Calu3 (cell line): ENCODE measurements around the gene FOSL1. TPM values are rescaled to one million over a fixed set of nuclear protein-coding genes. Genes with fewer than 3 reads are reported as not detected.

ENCODE experiments used
- BruUV-seq: library from RNA; stranded (reverse); fragments of 400-500 nt; replicated peaks from 2 replicates; lab custom pipeline; 2021; lab: Mats Ljungman, UMichigan
- CTCF ChIA-PET: fragments of 300-600 bp; sonication (Branson Sonifier 250); formaldehyde crosslinking; loops from one replicate; lab custom pipeline; 2022; ENCODE audit warnings: antibody characterized with exemption; lab: Charles Lee
- DNase-seq: peaks from one replicate; pipeline ENCODE4 v3.0.0; 2022
- H3K27ac Mint-ChIP-seq: one replicate; pipeline ENCODE4 v1.8.0; 2022; ENCODE audit warnings: mixed read lengths; ENCODE audit not compliant: unreplicated experiment
- H3K27me3 Mint-ChIP-seq: one replicate; pipeline ENCODE4 v1.8.0; 2022; ENCODE audit warnings: mixed read lengths; ENCODE audit not compliant: unreplicated experiment
- H3K36me3 Mint-ChIP-seq: one replicate; pipeline ENCODE4 v1.8.0; 2022; ENCODE audit warnings: mild to moderate bottlenecking, moderate library complexity, mixed read lengths; ENCODE audit not compliant: insufficient read depth, unreplicated experiment
- H3K4me1 Mint-ChIP-seq: one replicate; pipeline ENCODE4 v1.8.0; 2022; ENCODE audit warnings: mild to moderate bottlenecking, low read depth, mixed read lengths; ENCODE audit not compliant: unreplicated experiment
- H3K4me3 Mint-ChIP-seq: one replicate; pipeline ENCODE4 v1.8.0; 2022; ENCODE audit warnings: mild to moderate bottlenecking, low read depth, moderate library complexity, mixed read lengths; ENCODE audit not compliant: unreplicated experiment
- H3K9me3 Mint-ChIP-seq: one replicate; pipeline ENCODE4 v1.8.0; 2022; ENCODE audit warnings: low read depth, mixed read lengths; ENCODE audit not compliant: unreplicated experiment
- intact Hi-C: fragments of 100-400 bp; cut with micrococcal nuclease; formaldehyde crosslinking; loops from one replicate; pipeline ENCODE4 v1.10.0; 2022; ENCODE audit not compliant: unreplicated experiment
- total RNA-seq: library from RNA; stranded (reverse); gene quantifications from 2 replicates; pipeline ENCODE4 v1.2.3, GENCODE V29; 2022
- TF ChIP-seq, protein P1 (sequence below): fragments of 200-600 bp; IDR thresholded peaks from one replicate; pipeline ENCODE4 v1.8.0; 2022; ENCODE audit warnings: antibody characterized with exemption; ENCODE audit not compliant: unreplicated experiment

FOSL1 gene
- total RNA-seq, 1 experiment from 2014 or later = 76.1 TPM

DNA sequence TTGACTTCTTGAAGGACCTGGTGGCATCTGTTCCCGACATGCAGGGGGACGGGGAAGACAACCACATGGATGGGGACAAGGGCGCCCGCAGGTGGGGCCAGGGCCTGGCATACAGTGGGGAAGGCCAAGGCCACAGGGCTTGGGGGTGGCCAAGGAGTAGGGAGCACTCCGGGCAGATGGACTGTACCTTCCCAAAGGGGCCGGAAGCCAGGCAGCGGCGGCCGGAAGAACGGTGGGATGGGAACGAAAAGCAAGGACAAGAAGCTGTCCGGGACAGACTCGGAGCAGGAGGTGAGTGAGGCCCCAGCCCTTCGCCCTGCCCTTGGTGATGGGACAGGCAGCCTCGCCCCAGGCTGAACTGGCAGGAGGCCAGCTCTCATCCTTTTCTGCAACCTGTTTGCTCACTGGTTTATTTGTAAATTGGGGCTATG is 20.2 kb upstream of the FOSL1 start:
- Mint-ChIP-seq H3K27me3 (no peaks in the 10 kb centered on the region), H3K27ac (peak overlapping the region; percentile 52), H3K36me3 (peaks cover 70% of the 10 kb centered on the region), H3K4me1 (peaks cover 27% of the 10 kb centered on the region), H3K4me3 (peak overlapping the region; percentile 94), H3K9me3 (no peaks in the 10 kb centered on the region)
- no peak for DNase-seq
- BruUV-seq = no TSS peak
- intact Hi-C loops = no loop called here
- CTCF ChIA-PET = no interaction called here
- TF ChIP-seq, protein P1, sequence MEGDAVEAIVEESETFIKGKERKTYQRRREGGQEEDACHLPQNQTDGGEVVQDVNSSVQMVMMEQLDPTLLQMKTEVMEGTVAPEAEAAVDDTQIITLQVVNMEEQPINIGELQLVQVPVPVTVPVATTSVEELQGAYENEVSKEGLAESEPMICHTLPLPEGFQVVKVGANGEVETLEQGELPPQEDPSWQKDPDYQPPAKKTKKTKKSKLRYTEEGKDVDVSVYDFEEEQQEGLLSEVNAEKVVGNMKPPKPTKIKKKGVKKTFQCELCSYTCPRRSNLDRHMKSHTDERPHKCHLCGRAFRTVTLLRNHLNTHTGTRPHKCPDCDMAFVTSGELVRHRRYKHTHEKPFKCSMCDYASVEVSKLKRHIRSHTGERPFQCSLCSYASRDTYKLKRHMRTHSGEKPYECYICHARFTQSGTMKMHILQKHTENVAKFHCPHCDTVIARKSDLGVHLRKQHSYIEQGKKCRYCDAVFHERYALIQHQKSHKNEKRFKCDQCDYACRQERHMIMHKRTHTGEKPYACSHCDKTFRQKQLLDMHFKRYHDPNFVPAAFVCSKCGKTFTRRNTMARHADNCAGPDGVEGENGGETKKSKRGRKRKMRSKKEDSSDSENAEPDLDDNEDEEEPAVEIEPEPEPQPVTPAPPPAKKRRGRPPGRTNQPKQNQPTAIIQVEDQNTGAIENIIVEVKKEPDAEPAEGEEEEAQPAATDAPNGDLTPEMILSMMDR = no peak

DNA sequence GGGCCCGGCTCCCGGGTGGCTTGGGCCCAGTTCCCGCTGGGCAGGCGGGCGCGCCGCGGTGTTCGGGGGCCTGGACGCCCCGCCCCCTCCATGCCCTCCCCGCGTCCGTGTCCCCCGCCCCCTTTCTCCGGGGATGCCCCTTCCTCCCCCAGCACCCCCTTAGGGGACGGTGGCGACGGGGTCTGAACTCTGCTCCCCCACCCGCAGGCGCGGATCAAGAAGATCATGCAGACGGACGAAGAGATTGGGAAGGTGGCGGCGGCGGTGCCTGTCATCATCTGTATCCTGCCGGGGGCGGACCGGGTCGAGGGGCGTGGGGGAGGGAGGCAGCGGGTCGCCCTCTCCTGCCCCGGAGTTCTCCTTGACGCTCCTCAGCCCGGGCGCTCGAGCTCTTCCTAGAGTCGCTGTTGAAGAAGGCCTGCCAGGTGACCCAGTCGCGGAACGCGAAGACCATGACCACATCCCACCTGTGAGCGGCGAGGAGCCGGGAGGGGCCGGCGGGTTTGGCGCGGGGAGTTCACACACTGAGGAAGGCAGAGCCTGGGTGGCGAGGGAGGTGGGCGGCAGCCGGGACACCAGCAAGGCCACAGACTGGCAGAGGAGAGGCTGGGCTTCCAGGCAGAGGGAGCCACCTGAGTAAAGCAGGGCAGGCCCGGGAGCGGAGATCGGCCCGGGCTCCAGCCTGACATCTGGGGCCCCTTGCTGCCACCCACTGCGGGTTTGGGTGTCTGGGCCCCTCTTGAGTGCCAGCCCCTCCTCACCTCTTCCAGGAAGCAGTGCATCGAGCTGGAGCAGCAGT is 19.6 kb upstream of the FOSL1 start:
- peaks cover 76% of the 10 kb centered on the region for H3K36me3 Mint-ChIP-seq
- H3K4me3 Mint-ChIP-seq = peak overlapping the region; percentile 94
- no peaks in the 10 kb centered on the region for H3K9me3 Mint-ChIP-seq
- TF ChIP-seq, protein P1 = no peak
- CTCF ChIA-PET = no interaction called here
- no TSS peak for BruUV-seq
- DNase-seq = no peak
- peaks cover 33% of the 10 kb centered on the region for H3K4me1 Mint-ChIP-seq
- H3K27me3 Mint-ChIP-seq = no peaks in the 10 kb centered on the region
- intact Hi-C loops = no loop called here
- H3K27ac Mint-ChIP-seq = peak overlapping the region; percentile 52

GRCh38 chr11:65919141-65919572 is 19.0 kb upstream of the FOSL1 start, which contains the start of gene DRAP1:
Gene DRAP1 (plus strand): TSS chr11:65919426. CDS start chr11:65919502, 76 bp downstream.
- Mint-ChIP-seq H3K4me1 (peaks cover 40% of the 10 kb centered on the region), H3K9me3 (no peaks in the 10 kb centered on the region), H3K4me3 (peak within 1 kb of the TSS; percentile 94), H3K27ac (peak within 1 kb of the TSS; percentile 56), H3K36me3 (peaks cover 81% of the 10 kb centered on the region), H3K27me3 (no peaks in the 10 kb centered on the region)
- TF ChIP-seq, protein P1 = no peak
- DNase-seq = peak; percentile 98
- intact Hi-C loops = no loop called here
- CTCF ChIA-PET = no interaction called here
- BruUV-seq = no TSS peak

- CTCF ChIA-PET = interaction anchor here (0.5 kb wide), 1 partner anchor 9 kb away, joined by 3 read pairs; no protein-coding TSS in a partner anchor
- intact Hi-C loops = no loop called here
- Mint-ChIP-seq H3K4me3 (peak within 1 kb of the TSS; percentile 94), H3K27ac (peak within 1 kb of the TSS; percentile 56), H3K4me1 (peaks cover 40% of the 10 kb centered on the region), H3K36me3 (peaks cover 74% of the 10 kb centered on the region), H3K27me3 (no peaks in the 10 kb centered on the region), H3K9me3 (no peaks in the 10 kb centered on the region)
- TF ChIP-seq, protein P1 = no peak
- no peak for DNase-seq
- no TSS peak for BruUV-seq
Measured at GRCh38 chr11:65918211-65919140, 18.3 kb upstream of the FOSL1 start, which contains the start of gene C11orf68. Gene C11orf68 (minus strand): TSS chr11:65919062. CDS start chr11:65919031, 31 bp downstream.
